Fibroblast of pulmonary artery (primary cell): ENCODE data around the gene CCDC81.

ENCODE experiments used
- DNase-seq: peaks from one replicate; pipeline ENCODE4 v3.0.0-alpha.2; 2010; ENCODE audit warnings: low read depth
- H3K4me3 ChIP-seq: replicated peaks from 2 replicates; pipeline ENCODE4 v1.5.1; 2011; ENCODE audit warnings: low read depth, mild to moderate bottlenecking, control low read depth, low read length, moderate library complexity
- TF ChIP-seq, protein P1 (sequence below): IDR thresholded peaks from 2 replicates; pipeline ENCODE4 v1.5.1; 2011; ENCODE audit warnings: mild to moderate bottlenecking, control low read depth, low read length, inconsistent platforms; ENCODE audit errors: missing control alignments

Gene CCDC81

DNA sequence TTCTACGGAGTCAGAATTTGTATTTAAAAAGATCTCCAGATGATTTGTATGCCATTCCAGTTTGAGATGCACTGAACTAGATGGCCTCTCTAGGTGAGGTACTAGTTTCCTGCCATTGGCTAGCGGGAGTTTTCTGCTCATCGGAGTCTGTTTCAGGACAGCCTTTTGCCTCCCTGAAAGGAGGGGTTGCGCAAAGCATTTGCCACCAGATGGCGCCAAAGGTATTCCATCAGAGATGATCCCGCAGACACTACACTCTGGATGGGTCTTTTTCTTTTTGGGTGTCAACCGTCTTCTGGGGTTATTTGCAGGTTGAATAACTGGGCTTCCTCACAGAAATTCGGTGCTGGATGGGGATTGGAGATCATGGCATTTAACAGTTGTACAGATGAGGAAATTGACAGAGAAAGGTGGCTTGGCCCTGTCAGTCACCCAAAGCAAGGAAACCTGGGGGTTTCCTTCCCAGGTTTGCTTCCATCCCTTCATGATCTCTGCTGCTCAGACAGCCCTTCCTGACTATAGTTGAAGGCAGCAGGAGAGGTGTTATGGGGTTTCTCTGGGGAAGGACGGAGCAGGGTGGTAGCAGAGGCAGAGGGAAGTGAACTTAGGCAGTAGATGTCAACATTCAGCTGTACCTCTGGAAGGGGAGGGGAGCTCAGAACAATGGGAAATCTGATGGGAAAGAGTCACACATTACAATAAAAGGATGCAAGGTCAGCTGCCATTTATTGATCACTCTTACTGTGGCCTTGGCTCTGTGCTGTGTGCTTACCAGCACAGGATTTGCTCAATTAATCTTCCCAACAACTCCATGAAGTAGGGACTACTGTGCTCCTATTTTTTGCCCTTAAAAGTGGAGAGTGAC is 81.6 kb downstream of the CCDC81 start:
- TF ChIP-seq, protein P1, sequence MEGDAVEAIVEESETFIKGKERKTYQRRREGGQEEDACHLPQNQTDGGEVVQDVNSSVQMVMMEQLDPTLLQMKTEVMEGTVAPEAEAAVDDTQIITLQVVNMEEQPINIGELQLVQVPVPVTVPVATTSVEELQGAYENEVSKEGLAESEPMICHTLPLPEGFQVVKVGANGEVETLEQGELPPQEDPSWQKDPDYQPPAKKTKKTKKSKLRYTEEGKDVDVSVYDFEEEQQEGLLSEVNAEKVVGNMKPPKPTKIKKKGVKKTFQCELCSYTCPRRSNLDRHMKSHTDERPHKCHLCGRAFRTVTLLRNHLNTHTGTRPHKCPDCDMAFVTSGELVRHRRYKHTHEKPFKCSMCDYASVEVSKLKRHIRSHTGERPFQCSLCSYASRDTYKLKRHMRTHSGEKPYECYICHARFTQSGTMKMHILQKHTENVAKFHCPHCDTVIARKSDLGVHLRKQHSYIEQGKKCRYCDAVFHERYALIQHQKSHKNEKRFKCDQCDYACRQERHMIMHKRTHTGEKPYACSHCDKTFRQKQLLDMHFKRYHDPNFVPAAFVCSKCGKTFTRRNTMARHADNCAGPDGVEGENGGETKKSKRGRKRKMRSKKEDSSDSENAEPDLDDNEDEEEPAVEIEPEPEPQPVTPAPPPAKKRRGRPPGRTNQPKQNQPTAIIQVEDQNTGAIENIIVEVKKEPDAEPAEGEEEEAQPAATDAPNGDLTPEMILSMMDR = peak; percentile 94
- no peak overlapping the region for H3K4me3 ChIP-seq
- DNase-seq = peak; percentile 88

GRCh38 chr11:86458294-86459001 is 83.8 kb downstream of the CCDC81 start:
- TF ChIP-seq, protein P1 = no peak
- DNase-seq = no peak
- no peak overlapping the region for H3K4me3 ChIP-seq

GRCh38 chr11:86459002-86459385 is 84.3 kb downstream of the CCDC81 start:
- TF ChIP-seq, protein P1 = no peak
- no peak overlapping the region for H3K4me3 ChIP-seq
- DNase-seq = peak; percentile 33

GRCh38 chr11:86459682-86460460 is 85.2 kb downstream of the CCDC81 start:
- TF ChIP-seq, protein P1 = no peak
- no peak overlapping the region for H3K4me3 ChIP-seq
- peak; percentile 92 for DNase-seq

- TF ChIP-seq, protein P1 = no peak
- H3K4me3 ChIP-seq = no peak overlapping the region
- DNase-seq = peak; percentile 55
Observed at GRCh38 chr11:86460461-86461385, 86.0 kb downstream of the CCDC81 start.

DNA sequence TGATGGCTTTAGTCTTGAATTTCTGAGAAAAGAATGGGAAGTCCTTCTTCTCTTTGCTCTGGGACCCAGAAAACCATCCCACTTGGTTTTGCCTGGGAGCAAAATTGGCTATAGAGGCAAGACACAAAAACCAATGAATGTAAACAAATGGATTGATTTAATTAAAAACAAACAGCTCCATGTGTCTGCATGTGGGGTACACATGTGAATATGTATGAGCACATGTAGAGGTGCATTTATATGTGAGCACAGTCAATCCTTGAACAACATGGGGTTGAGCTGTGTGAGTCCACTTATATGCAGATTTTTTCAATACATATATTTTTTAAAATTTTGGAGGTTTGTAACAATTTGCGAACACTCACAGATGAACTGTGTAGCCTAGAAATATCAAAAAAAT is 87.2 kb downstream of the CCDC81 start:
- DNase-seq = no peak
- H3K4me3 ChIP-seq = no peak overlapping the region
- TF ChIP-seq, protein P1 = no peak
